Prostate gland (tissue), 2 donors: ENCODE results near the gene NFIX. TPM values are rescaled to one million over a fixed set of nuclear protein-coding genes. Genes with fewer than 3 reads are reported as not detected.

Experiments used
- DNase-seq: peaks from one replicate; pipeline ENCODE4 v3.0.0-alpha.2; 2019; ENCODE audit warnings: low spot score
- H3K27ac ChIP-seq, 2 donors: fragments of 200-600 bp; sonication (generic); 2 replicates each; pipeline ENCODE4 v1.5.1; 2017 to 2019
- H3K27me3 ChIP-seq: fragments of 200-600 bp; sonication (generic); replicated peaks from 2 replicates; pipeline ENCODE4 v1.5.1; 2019; ENCODE audit not compliant: insufficient read depth
- H3K36me3 ChIP-seq, 2 donors: fragments of 200-600 bp; sonication (generic); 1 replicate in 1 of 2; 2 replicates in 1 of 2; pipeline versions ENCODE4 v1.5.1 to v1.8.1; 2017 to 2019
- H3K4me1 ChIP-seq: fragments of 200-600 bp; sonication (generic); replicated peaks from 2 replicates; pipeline ENCODE4 v1.5.1; 2019
- H3K4me3 ChIP-seq, 2 donors: fragments of 200-600 bp; sonication (generic); 2 replicates each; pipeline ENCODE4 v1.5.1; 2017 to 2019
- H3K9me3 ChIP-seq: fragments of 200-600 bp; sonication (generic); 2 replicates; pipeline ENCODE4 v1.5.1; 2017
- POLR2A ChIP-seq: fragments of 450-650 bp; IDR thresholded peaks from one replicate; pipeline ENCODE4 v1.6.1; 2016; ENCODE audit warnings: antibody characterized with exemption, mild to moderate bottlenecking
- POLR2AphosphoS5 ChIP-seq: sonication (generic); formaldehyde crosslinking; IDR thresholded peaks from one replicate; pipeline ENCODE4 v1.6.1; 2017; ENCODE audit warnings: antibody characterized with exemption
- WGBS: methylation state at CpG from one replicate; pipeline ENCODE4 v1.1.5; 2018; 5-methylcytosine and 5-hydroxymethylcytosine counted together
- intact Hi-C: fragments of 100-400 bp; cut with DNase I; formaldehyde crosslinking; loops from one replicate; pipeline ENCODE4 v1.14.2; 2022
- total RNA-seq, 2 donors: library from RNA; depleted of rRNA; stranded (reverse); fragments of >200 nt; gene quantifications; one replicate each; pipeline ENCODE4 v1.1.0, GENCODE V29; 2016
- TF ChIP-seq, protein P1 (sequence below), 4 experiments: fragments of 200-600 bp in 2 of 4; fragments of 450-650 bp in 2 of 4; sonication (generic) in 2 of 4; IDR thresholded peaks; 1 replicate in 3 of 4; 2 replicates in 1 of 4; pipeline ENCODE4 v1.5.1; 2016 to 2019; ENCODE audit warnings: antibody characterized with exemption in 4 of 4, mild to moderate bottlenecking in 2 of 4, moderate library complexity in 2 of 4

NFIX gene
- total RNA-seq, 2 donors from 2014 or later: 185 to 286 TPM

DNA sequence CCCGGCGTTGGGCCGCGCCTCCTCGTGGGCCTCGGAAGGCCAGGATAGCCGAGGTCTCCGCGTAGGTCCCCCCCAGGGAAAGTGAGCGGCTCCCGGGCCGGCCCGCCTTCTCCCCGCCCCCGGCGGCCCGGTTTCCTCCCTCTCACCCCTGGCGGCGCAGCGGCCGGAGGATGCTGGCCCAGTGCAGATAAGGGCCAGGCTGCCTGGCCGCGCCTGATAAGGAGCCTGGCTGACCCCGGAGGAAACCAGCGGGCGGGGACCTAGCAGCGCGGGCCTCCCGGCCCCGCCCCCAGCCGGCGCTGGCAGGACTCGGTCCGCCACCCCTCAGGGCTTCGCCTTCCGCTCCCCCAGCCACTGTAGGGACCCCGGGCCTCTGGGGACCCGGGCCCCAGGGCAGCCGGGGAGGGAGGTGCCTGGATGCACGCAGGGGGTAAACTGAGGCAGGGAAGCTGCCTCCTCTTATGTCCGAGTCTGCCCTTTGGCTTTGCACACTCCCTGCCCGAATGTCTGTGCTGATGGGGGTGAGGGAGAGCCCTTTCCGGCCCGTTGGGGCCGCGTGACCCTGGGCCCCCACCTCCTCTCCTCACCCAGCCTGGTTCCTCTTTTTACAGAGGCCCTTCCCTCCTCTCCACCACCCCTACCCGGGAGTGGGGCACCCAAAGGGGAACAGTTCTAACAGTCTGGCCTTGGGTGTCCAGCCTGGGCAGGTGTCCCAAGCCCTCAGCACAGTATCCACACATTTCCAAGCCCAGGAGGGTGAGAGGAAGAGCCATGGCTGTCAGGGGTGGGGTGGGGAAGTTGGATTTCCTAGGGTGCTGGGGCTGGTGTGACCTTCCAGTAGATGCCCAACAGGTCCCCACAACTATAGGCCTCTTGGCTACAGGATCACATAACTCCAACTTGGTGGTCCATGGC, 107.6 kb downstream of the NFIX start, which contains the start of gene LYL1:
LYL1 (minus strand) TSS at position 193 of the 915 bp plus-strand sequence. CDS start 1,687 bp downstream, outside the sequence.
- TF ChIP-seq POLR2AphosphoS5 (peak; percentile 25), POLR2A (no peak)
- TF ChIP-seq, protein P1, sequence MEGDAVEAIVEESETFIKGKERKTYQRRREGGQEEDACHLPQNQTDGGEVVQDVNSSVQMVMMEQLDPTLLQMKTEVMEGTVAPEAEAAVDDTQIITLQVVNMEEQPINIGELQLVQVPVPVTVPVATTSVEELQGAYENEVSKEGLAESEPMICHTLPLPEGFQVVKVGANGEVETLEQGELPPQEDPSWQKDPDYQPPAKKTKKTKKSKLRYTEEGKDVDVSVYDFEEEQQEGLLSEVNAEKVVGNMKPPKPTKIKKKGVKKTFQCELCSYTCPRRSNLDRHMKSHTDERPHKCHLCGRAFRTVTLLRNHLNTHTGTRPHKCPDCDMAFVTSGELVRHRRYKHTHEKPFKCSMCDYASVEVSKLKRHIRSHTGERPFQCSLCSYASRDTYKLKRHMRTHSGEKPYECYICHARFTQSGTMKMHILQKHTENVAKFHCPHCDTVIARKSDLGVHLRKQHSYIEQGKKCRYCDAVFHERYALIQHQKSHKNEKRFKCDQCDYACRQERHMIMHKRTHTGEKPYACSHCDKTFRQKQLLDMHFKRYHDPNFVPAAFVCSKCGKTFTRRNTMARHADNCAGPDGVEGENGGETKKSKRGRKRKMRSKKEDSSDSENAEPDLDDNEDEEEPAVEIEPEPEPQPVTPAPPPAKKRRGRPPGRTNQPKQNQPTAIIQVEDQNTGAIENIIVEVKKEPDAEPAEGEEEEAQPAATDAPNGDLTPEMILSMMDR (IDR thresholded peaks at IDR 0.05): no peak
- H3K4me3 ChIP-seq: peak within 1 kb of the TSS; percentile 14 to 24
- intact Hi-C loops: no loop called here
- H3K27ac ChIP-seq: peak within 1 kb of the TSS; percentile 66 to 69
- no peaks in the 10 kb centered on the region for H3K27me3 ChIP-seq
- H3K36me3 ChIP-seq: no peaks in the 10 kb centered on the region
- DNase-seq: no peak
- no peaks in the 10 kb centered on the region for H3K9me3 ChIP-seq
- peaks cover 3% of the 10 kb centered on the region for H3K4me1 ChIP-seq
- WGBS: 9% methylated on average over 38 of the region's 47 CpGs

DNA sequence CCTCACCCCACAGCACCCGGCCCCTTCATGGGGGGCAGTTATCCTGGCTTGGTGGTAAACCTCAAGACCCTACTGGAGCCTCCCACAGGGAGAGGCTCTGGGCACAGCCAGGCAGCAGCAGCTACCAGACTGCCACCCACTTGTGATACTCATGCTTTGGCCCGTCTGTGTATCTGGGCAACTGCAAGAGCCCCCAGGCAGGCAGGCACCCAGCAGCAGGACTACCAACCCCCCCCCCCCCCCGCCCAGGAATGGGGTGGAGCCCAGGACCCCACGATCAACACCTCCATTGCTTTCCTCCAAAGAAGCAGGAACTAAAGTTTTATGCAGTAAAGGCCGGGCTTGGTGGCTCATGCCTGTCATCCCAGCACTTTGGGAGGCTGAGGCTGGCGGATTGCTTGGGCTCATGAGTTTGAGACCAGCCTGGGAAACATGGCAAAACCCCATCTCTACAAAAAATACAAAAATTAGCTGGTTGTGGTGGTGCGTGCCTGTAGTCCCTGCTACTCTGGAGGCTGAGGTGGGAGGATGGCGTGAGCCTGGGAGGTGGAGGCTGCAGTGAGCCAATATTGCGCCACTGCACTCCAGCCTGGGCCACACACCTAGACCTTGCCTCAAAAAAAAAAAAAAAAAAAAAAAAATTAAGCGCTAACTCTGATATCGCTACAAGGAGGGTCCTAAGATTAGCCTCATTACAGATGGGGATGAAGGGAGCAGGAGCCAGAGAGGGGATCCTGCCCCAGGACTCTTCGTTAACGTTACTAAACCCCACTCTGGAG, 108.5 kb downstream of the NFIX start:
- intact Hi-C loops: no loop called here
- 78% methylated on average over 13 of the region's 13 CpGs for WGBS

DNA sequence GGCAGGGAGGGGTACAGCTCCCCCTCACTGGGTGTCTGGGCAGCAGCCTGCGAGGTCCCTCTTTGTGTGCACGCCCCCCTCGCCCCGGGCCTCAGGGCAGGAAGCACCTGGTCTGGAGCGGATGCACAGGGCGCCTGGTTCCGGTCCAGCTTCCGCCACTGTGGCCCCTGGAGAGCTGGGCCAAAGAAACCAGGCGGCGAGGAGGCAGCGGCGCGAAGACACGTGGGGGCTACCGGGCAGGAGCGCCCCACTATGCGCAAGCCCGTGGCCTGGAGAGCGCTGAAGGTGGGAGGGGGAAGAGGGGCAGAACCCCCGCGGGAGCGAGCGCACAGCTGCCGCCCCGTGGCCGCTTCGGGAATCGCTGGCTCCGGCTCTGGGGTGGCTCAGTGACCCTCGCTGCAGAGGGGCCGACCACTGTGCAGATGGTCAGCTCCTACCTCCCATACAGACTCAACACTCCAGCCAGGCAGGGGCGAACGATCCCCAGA, 109.1 kb downstream of the NFIX start:
- Histone ChIP-seq H3K4me1 (peaks cover 3% of the 10 kb centered on the region), H3K27me3 (no peaks in the 10 kb centered on the region), H3K4me3 (peak overlapping the region in 1 of 2 donors; percentile 0), H3K9me3 (no peaks in the 10 kb centered on the region), H3K27ac (peak overlapping the region in 1 of 2 donors; percentile 23), H3K36me3 (no peaks in the 10 kb centered on the region)
- 43% methylated on average over 33 of the region's 33 CpGs for WGBS
- intact Hi-C loops: no loop called here
- TF ChIP-seq POLR2AphosphoS5 (no peak), POLR2A (no peak)
- TF ChIP-seq, protein P1 (IDR thresholded peaks at IDR 0.05): peak; percentile 29 to 74 (median 46)
- DNase-seq: no peak

More for the DNA sequence above, 108.5 kb downstream of the NFIX start:
- H3K4me1 ChIP-seq: peaks cover 3% of the 10 kb centered on the region
- TF ChIP-seq POLR2A (no peak), POLR2AphosphoS5 (no peak)
- TF ChIP-seq, protein P1 (IDR thresholded peaks at IDR 0.05): no peak
- H3K27me3 ChIP-seq: no peaks in the 10 kb centered on the region
- DNase-seq: no peak
- no peaks in the 10 kb centered on the region for H3K36me3 ChIP-seq
- peak overlapping the region in 1 of 2 donors; percentile 69 for H3K27ac ChIP-seq
- H3K9me3 ChIP-seq: no peaks in the 10 kb centered on the region
- H3K4me3 ChIP-seq: no peak overlapping the region

DNA sequence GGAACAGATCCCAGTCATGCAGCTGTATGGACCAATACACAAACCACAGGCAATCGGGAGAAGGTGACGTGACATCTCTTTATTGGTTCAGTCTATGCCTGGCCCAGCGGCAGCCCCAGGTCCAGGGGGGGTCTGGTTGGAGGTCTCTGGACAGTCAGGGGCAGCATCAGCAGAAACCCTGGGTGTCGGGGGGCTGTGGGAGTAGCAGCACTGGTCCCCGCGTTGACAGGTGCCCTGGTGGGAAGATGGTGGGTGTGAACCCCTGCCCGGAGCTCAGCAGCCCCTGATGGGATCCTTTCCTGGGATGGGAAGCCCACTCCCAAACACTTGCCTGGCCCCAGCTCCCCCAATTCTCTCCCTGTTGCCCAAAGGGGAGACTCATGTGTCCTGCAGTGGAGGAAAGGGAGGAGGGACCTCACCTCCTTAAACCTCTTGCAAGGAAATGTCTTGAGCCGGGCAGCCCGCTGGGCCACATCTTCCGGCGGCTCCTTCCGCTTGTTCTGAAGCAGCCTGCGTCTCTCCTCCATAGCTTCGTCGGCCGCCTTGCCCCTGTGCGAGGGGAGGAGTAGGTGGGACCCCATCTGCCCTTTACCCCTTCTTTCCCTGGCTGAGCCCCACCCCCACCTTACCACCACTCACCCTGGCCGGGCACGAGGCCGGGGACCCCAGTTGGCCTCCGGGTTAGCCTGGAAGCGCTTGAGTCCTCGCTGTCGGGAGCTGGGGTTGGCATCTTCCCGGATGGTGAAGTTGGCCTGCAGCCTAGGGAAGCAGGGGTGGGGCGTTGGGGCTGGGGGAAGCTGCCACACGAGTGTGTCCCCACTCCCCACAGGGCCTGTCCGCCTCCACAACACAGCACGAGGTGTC, 109.8 kb downstream of the NFIX start:
- intact Hi-C loops: no loop called here
- 71% methylated on average over 26 of the region's 29 CpGs for WGBS
- peak overlapping the region in 1 of 2 donors; percentile 0 for H3K4me3 ChIP-seq

More for the DNA sequence above, 109.8 kb downstream of the NFIX start:
- peaks cover 3% of the 10 kb centered on the region for H3K4me1 ChIP-seq
- peak overlapping the region in 1 of 2 donors; percentile 23 for H3K27ac ChIP-seq
- no peaks in the 10 kb centered on the region for H3K36me3 ChIP-seq
- no peak for DNase-seq
- H3K9me3 ChIP-seq: no peaks in the 10 kb centered on the region
- TF ChIP-seq, protein P1 (IDR thresholded peaks at IDR 0.05): no peak
- TF ChIP-seq POLR2A (no peak), POLR2AphosphoS5 (no peak)
- no peaks in the 10 kb centered on the region for H3K27me3 ChIP-seq
